Prostate gland (tissue), 2 donors: ENCODE measurements around the gene KRTAP1-3.

Experiments
- POLR2A ChIP-seq: fragments of 450-650 bp; IDR thresholded peaks from one replicate; pipeline ENCODE4 v1.6.1; 2016; ENCODE audit warnings: antibody characterized with exemption, mild to moderate bottlenecking
- TF ChIP-seq, protein P1 (sequence below), 4 experiments: fragments of 200-600 bp in 2 of 4; fragments of 450-650 bp in 2 of 4; sonication (generic) in 2 of 4; IDR thresholded peaks; 1 replicate in 3 of 4; 2 replicates in 1 of 4; pipeline ENCODE4 v1.5.1; 2016 to 2019; ENCODE audit warnings: antibody characterized with exemption in 4 of 4, mild to moderate bottlenecking in 2 of 4, moderate library complexity in 2 of 4

DNA sequence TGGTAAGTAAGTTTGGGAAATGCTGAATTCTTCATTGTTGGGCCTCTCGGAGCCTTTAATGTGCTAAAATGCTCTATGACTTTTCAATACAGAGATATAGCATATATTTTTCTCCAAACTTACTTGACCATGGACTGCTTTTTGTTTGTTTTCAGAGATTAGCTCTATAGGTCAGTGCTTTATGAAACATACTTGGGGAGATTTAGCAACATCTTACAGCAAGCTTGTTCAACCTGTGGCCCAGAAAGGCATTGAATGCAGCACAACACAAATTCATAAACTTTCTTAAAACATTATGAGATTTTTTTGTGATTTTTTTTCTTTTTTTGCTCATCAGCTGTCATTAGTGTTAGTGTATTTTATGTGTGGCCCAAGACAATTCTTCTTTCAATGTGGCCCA, 24.7 kb downstream of the KRTAP1-3 start:
- TF ChIP-seq, protein P1, sequence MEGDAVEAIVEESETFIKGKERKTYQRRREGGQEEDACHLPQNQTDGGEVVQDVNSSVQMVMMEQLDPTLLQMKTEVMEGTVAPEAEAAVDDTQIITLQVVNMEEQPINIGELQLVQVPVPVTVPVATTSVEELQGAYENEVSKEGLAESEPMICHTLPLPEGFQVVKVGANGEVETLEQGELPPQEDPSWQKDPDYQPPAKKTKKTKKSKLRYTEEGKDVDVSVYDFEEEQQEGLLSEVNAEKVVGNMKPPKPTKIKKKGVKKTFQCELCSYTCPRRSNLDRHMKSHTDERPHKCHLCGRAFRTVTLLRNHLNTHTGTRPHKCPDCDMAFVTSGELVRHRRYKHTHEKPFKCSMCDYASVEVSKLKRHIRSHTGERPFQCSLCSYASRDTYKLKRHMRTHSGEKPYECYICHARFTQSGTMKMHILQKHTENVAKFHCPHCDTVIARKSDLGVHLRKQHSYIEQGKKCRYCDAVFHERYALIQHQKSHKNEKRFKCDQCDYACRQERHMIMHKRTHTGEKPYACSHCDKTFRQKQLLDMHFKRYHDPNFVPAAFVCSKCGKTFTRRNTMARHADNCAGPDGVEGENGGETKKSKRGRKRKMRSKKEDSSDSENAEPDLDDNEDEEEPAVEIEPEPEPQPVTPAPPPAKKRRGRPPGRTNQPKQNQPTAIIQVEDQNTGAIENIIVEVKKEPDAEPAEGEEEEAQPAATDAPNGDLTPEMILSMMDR (IDR thresholded peaks at IDR 0.05), result no peak
- no peak for TF ChIP-seq POLR2A
